Esophagus mucosa (tissue), 1 donor: Measurements from ENCODE around the gene ATP9A. TPM values are rescaled to one million over a fixed set of nuclear protein-coding genes. Genes with fewer than 3 reads are reported as not detected.
A peak's percentile ranks its signal among the peaks of the same experiment; 100 is the strongest.

Experiments used
- ATAC-seq: fragments of 200-7000 bp; cut with Tn5 transposase; one replicate; pipeline ENCODE4 v1.9.1; 2020
- total RNA-seq: library from RNA; stranded (reverse); gene quantifications from one replicate; pipeline ENCODE4 v1.2.4, GENCODE V29; 2023
- donor health status: DM: yes; HTN: yes; CAD: no.

Gene ATP9A
- total RNA-seq, 1 donor from 2014 or later, result 29.3 TPM

GRCh38 chr20:51595744-51596143, 172.4 kb downstream of the ATP9A start:
- no peak for ATAC-seq

DNA sequence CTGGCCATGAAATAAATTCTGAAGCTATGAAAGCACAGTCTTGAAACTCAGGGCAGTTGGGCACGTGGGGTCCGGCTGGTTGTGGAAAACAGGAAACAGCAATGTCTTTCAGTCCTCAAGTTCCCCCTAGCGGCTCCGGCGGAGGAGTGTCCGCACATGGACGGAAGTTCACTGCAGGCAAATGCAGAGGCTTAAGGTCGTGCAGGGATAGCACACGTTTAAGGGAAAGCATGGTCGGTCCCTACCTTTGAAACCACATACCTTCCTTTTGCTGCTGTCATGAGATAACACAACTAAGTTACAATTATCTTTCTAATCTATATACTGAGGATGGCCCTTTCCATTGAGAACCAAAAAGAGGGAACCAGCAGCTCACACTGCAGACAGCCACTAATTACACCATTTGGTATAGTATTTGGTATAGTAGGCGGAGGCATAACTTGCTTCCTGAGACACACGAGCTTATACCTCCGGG, 173.1 kb downstream of the ATP9A start:
- ATAC-seq, result peak; percentile 89

DNA sequence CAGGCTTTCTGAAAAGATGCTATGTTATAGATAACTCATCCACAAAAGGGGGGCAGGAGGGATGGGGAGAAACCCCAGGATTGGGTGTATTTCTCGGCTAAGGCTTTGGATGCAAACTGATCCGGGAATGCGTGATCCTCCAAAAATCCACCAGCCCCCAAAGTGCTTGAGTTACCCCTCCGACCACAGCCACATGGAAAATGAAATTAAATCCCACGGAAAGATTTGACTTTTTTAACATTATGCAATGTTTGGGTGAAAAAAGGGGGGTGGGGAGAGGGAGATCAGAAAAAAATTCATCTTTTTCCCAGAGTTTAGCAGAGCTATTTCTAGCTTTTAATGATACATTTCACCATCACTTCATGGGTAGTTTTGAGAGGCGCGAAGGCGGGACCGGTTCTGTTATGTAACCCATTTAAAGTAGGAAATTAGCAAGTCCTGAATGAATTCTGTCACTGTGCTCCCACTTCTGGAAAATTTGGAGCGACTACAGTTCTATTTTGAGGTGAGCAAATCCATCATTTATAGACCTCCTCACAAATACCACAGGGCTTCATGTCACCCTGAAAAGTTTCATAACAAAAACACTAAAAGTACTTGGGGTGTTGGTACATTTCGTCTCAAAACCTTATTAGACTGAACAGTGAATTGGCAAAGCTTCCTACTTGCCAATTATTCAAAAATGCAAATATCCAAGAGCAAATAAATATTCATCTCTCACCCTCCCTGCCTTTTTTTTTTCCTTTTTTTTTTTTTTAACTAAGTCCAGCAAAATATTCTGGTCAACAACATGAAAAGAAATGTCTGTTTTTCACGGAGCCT, 173.7 kb downstream of the ATP9A start:
- no peak for ATAC-seq

- ATAC-seq, result no peak
These were observed 174.6 kb downstream of the ATP9A start for GRCh38 chr20:51593584-51593983.

DNA sequence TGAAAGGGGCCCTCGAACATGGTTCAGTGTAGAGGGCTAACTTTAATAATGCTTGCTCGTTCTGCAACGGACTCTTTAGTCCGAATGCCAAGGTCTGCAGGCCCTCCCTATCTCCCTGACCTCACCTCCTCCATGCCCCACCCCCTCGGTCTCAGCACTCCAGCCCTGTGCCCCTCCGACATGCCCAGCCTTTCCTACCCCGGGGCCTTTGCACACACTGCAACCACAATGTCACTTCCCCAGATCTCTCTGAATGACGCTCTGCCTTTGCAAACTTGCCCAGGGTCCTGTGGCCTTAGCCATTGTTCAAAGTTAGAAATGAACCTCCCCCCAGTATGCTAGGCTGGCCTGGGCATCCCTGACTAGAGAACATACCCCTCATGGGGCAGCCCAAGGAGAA, 175.6 kb downstream of the ATP9A start:
- ATAC-seq, result no peak

GRCh38 chr20:51591871-51592270, 176.3 kb downstream of the ATP9A start:
- ATAC-seq, result no peak

- no peak for ATAC-seq
These were observed 179.4 kb downstream of the ATP9A start for GRCh38 chr20:51588762-51589161.

GRCh38 chr20:51587145-51587544, 181.0 kb downstream of the ATP9A start:
- ATAC-seq, result no peak

- ATAC-seq, result peak; percentile 72
These were observed 182.2 kb downstream of the ATP9A start for GRCh38 chr20:51586005-51586440.

- ATAC-seq, result no peak
These were observed 183.0 kb downstream of the ATP9A start for GRCh38 chr20:51585148-51585547.

DNA sequence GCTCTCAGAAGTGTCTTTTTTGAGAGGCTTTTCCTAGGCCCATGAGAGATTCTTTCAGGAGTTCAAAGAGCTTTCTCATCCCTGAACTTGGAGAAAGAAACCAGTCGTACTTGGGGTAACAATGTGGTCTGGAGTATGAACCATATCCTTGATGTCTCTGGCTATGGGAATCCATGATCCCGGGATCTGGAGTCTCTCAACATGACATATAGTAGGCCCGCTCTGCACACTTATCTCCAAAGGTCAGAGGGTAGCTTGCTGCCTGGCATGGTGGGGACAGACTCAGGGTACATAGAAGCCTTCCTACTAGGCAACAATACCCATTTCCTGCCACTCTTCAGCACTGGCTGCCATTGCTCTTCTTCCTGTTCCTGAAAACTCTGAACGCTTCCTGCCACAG, 183.5 kb downstream of the ATP9A start:
- ATAC-seq, result no peak

GRCh38 chr20:51584116-51584515, 184.1 kb downstream of the ATP9A start:
- ATAC-seq, result no peak

DNA sequence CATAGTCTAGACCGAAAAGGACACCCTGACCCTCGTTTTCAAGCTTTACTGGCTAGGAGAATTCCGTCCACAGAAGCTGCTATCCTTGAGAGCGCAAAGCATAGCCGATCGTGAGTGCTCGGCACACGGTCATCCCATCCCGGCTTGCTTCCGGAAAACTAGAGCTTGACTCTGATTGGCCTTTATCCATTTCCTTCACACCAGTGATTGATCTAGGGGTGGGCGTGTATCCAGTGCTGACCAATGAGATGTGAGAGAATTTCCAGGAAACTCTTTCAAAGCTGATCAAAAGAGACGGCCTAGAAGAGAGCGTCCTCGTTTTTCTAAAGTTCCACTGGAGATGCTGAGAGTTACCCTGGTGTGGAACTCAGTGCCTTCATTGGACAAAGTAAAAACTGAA, 184.7 kb downstream of the ATP9A start:
- ATAC-seq, result no peak

DNA sequence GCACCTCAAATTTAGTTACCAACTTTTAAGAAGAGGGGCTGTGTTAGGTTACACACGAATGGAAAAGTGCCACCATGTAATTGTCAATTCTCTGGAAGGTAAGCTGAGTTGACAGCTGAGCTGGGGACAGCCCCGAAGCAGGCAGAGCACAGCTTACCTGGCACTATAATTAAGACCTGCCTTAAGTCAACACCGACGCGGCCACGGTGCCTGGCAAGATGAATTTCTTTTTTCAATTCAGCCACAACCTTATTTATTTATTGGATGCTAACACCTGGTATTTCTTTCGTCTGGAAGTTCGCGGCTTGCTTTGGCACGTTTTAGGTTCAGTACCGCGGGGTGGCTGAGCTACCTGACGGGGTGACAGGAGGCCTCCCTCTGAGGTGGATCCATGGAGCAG, 185.1 kb downstream of the ATP9A start:
- ATAC-seq, result no peak

DNA sequence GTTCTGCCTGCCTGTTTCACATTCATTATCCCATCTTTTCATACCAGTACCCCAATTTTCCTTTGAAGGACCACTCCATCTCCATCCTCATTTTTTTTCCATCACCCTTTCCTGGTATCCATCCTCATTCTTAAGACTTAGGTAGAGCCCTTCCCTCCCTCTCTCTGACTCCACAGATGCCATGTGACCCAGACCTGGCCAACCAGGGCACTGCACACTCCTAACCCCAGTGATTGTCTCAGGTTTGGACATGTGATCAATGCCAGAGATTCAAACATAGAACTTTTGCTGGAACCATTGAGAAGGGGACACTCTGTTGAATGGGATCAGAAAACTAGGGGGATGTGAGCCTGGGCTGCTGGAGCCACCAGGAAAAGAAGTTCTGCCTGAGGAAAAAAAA, 186.6 kb downstream of the ATP9A start:
- no peak for ATAC-seq

- no peak for ATAC-seq
These were observed 189.1 kb downstream of the ATP9A start for GRCh38 chr20:51579137-51579536.

DNA sequence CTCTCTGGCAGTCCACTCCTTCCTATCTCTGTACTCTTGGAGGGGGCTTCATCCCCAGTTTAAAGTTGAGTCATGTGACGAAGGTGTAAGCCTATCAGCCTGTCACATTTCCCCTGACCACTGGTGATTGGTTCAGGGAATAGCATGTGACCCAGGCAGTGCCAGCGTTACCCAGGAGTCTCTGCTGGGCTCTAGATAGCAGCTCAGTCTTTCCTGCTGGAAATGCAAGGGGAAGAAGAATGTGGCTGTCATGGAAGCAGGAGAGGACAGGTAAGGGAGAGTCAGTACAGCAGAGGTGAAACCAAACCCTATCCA, 190.1 kb downstream of the ATP9A start:
- ATAC-seq, result no peak

DNA sequence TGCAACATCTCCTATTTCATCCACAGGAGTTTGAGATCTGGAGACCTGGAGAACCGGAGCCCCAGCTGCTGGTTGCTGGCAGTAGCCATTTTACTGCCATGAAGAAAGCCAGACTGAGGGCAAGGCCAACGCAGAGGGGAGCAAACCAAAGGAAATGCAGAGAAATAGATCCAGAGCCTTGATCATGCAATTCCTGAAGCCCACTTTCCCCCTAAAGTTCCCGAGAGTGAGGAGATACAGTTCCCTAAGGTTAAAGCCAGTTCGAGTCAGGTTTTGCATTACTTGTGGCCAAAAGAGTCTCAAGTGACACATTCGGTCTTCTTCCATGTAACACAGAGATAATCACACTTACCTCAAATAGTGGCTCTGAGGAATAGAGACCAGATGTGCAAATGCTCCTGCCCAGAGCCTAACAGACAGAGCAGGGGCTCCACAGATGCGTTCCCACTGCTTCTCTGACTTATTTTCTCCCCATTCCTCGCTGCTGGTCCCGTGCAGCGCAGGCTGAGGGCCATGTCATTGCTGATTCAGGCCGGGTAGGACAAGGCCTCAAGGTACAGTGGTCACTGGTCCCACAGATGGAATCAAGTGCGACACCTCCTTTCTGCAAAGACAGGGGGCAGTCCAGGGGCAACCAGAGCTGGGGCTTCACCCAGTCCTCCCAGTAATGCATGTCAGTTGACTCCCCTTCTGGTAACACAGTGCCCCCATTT, 190.6 kb downstream of the ATP9A start:
- ATAC-seq, result no peak

GRCh38 chr20:51575486-51575885, 192.7 kb downstream of the ATP9A start:
- no peak for ATAC-seq

DNA sequence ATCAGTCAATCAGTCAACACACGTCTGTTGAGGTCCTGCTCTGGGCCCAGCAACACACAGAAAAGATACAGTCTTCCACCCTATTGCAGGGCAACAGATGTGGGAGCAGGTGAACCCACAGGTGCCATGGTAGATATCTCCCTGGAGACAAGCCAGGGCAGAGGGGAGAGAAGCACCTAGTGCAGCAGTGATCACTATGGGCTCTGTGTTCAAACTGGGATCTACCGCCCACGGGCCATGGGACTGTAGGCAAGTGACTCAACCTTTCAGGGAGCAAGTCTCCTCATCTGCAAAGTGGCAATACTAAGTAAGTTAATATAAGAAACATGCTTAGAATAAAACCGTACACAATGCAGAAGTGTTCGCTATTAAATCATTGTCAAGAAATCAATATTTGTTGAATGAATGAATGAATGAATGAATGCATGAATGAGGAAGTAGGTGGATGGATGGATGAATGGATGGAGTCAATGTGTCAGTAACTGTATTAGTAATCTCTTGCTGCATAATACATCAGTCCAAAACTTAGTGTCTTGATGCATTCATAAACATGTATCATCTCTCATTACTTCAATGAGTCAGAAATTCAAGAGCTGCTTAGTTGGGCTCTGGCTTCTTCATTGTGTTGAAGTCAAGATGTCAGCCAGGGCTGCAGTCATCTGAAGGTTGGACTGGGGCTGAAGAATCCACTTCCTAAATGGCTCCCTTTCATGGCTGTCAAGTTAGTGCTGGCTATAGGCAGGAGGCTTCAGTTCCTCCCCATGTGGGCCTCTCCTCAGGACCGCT, 193.7 kb downstream of the ATP9A start:
- ATAC-seq, result no peak

- ATAC-seq, result peak; percentile 70
These were observed 194.5 kb downstream of the ATP9A start for GRCh38 chr20:51573576-51574243.

DNA sequence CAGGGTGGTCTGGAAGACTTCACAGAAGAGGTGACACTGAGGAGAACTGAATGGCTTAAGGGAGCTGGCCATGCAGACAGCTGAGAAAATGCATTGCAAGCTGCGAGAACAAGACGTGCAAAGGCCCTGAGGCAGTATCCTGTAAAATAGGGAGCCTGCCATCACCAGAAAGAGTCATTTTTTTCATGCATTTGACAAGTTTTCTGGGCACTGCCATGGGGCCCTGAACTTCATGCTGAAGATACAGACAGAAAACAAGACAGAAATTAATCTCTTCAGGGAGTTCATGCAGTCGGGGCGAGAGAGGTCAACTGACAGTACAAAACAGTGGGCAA, 196.8 kb downstream of the ATP9A start:
- no peak for ATAC-seq
